ENCODE data around the gene SLCO1A2. TPM values are rescaled to one million over a fixed set of nuclear protein-coding genes. Genes with fewer than 3 reads are reported as not detected.
"Not testable (repeated sequence)": the region's sequence is repeated elsewhere in the genome, so short reads cannot be mapped to it uniquely, and the experiment has no call there.

Gene SLCO1A2, protein sequence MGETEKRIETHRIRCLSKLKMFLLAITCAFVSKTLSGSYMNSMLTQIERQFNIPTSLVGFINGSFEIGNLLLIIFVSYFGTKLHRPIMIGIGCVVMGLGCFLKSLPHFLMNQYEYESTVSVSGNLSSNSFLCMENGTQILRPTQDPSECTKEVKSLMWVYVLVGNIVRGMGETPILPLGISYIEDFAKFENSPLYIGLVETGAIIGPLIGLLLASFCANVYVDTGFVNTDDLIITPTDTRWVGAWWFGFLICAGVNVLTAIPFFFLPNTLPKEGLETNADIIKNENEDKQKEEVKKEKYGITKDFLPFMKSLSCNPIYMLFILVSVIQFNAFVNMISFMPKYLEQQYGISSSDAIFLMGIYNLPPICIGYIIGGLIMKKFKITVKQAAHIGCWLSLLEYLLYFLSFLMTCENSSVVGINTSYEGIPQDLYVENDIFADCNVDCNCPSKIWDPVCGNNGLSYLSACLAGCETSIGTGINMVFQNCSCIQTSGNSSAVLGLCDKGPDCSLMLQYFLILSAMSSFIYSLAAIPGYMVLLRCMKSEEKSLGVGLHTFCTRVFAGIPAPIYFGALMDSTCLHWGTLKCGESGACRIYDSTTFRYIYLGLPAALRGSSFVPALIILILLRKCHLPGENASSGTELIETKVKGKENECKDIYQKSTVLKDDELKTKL
- polyA plus RNA-seq (2014; cell fraction: cytosol; rRNA removed): 0.45 TPM in 1 of 2 replicates, not detected in the other
- polyA plus RNA-seq (2014; cell fraction: nucleus; rRNA removed): 0.67 and 1.8 TPM in 2 replicates

DNA sequence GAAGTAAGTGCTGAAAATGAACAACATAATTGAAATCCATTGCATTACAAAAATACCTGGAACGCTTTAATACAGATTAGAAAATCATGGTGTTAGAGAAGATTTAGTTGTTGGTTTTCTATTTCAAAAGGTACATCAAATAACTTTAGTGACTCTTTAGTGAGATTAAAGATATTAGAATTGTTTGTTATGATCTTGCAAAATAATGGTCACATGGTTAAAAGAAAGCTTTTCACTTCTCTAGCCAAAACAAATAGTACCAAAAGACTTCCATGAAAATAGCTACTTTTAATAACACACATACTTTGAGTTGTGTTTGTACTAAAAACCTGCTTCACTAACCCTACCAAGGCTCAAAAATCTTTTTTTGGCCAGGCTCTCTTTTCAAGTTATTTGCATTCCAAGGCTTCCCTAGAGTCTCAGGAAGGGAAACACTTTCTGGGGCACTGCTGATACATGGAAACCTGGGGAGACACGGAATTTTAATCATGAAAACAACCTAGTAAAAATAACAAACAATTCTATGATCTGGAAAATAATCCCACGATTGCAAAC is at the start of gene SLCO1A2:
SLCO1A2 (minus strand) TSS at position 147 of the 555 bp plus-strand sequence. CDS start 270 bp downstream, outside the sequence.
- DNase-seq (ENCODE audit: low spot score): no peak

DNA sequence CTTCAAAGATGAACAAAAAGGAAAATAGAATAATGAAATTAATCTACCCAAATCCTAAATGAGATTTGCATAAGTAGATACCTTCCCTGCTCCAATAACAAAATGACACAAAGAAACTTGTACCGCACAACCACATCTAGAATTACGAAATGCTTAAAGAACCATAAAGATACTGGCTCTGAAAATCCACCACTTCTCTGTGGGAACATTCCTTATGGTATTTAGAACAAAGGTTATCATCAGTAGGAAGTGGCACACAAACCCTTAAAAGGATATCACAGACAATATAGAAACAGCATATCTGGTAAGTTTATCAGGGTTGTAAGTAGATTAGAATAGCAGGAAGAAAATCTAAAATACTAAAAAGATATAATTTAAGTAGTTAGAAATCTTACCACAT is 49.5 kb upstream of the SLCO1A2 start:
- no peak for DNase-seq (ENCODE audit: low spot score)

DNA sequence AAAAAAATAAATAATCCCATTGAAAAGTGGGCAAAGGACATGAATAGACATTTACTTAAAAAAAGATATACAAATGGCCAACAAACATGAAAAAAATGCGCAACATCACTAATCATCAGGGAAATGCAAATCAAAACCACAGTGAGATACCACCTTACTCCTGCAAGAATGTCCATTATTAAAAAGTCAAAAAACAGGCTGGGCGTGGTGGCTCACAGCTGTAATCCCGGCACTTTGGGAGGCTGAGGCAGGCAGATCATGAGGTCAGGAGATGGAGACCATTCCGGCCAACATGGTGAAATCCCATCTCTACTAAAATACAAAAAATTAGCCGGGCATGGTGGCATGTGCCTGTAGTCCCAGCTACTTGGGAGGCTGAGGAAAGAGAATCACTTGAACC is 46.6 kb upstream of the SLCO1A2 start:
- DNase-seq (ENCODE audit: low spot score): not testable (repeated sequence)

DNA sequence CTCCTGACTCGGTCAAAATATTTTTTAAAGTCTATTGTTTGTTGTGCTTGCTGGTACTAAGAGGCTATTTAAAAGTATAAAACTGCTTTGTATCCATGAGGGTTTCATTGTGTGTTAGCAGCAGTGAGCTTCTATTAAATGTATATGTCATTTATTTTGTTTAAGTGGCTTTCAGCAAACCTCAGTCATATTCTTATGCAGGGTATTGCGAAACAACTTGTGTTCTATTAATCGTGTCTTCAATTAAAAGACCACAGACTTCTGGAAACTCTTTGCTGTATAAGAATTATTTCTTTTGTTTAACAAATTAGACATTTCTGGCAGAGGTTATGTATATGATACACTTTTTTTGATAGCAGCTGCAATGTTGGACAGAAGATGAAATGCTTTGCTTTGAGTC is 44.5 kb upstream of the SLCO1A2 start:
- no peak for DNase-seq (ENCODE audit: low spot score)

DNA sequence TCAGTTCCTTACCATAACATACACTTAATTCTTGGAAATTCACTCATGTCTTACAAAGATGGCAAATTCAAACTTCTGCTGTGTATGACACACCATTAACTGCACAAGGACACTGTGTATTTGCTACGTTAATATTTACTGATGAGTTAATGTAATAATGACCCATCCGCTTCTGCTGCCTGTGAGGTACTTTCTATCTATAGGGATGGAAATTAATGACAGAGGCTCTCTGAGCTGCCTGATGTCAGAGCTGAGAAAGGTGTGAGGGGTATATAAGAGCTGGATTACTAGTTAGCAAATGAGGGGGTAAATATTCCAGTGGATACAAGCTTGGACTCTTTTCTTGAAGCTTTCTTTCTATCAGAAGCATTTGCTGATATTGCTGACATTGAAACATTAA is 37.9 kb upstream of the SLCO1A2 start, which contains the start of gene IAPP:
IAPP (plus strand) TSS at position 301 of the 400 bp plus-strand sequence. CDS start 450 bp downstream, outside the sequence.
- DNase-seq (ENCODE audit: low spot score): no peak

DNA sequence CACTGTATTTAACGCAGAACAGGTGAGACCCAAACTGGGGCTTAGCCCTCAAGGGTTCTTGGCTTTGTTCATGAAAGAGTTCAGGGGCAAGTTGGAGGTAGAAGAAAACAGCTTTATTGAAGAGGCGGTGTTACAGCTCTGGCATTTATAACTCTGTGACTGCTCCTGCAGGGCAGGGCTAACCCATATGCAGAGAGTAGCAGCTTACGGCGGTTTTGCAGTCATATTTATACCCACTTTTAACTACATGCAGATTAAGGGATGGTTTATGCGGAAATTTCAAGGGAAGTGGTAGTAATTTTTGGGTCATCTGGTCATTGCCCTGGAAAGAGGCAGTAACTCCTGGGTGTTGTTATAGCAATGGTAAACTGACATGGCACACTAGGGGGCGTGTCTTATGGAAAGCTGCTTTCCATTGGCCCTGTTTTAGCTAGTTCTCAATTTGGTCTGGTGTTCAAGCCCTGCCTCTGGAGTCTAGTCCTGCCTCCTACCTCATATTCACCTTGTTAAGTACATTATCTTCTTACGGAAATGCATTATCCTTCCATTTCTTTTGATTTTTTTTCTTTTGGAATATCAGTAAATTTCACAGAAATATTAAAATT is 36.2 kb upstream of the SLCO1A2 start:
- no peak for DNase-seq (ENCODE audit: low spot score)

DNA sequence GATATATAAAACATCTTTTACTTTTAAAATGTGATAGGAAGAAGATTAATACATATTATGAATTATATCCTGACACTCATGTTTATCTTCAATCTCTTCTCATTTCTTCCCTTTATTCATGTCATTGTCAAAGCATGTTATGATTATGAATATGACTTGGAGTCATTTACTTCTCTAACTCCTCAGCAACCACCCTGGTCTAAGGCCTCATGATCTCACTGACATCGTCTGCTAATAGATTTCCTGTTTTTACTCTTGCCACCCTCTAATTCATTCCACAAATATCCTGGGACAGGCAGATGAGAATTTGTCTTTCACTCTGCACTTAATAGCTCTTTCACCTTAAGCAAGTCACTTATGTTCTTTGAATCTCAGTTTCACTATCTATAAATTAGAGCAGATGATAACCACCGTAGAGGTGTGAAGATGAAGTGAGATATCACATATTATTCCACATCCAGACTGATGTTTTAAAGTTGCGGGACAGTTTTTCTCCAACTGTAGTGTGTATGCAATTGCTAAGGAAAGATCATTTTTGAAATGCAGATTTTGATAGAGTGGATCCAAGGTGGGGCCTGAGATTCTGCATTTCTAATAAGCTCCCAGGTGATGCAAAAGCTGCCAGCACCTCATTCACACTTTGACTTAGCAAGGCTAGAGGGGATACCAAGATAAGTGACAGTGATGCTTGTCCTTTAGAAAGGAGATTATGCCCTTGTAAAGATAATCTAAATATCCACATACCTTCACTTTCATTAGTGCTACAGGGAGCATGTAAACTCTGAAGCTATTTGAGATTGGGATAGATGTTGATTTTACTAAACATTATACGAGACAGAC is 34.6 kb upstream of the SLCO1A2 start:
- DNase-seq (ENCODE audit: low spot score): no peak

DNA sequence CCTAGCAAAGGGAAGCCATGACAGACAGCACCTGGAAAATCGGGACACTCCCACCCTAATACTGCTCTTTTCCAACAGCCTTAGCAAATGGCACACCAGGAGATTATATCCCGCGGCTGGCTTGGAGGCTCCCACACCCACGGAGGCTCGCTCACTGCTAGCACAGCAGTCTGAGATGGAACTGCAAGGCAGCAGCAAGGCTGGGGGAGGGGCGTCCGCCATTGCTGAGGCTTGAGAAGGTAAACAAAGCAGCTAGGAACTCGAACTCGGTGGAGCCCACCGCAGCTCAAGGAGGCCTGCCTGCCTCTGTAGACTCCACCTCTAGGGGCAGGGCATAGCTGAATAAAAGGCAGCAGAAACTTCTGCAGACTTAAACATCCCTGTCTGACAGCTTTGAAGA is 25.9 kb upstream of the SLCO1A2 start:
- DNase-seq (ENCODE audit: low spot score): not testable (repeated sequence)

DNA sequence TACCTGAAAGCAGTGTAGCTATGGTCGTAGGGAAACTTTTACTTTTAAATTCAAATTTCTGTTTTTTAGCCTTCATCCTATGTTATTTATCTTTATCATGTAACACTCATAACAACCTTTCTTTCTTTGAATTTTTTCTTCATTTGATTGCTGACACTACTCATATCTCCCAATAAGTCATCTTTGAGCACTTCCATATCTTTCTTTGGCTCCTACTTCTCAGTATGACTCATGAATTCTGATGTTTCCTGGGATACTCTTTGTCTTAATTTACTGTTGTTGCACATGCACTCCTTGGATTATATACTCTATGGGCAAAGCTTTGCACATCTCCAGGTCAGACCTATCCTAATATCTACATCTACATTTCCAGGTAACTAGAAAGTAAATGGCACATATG is 19.9 kb upstream of the SLCO1A2 start:
- no peak for DNase-seq (ENCODE audit: low spot score)

DNA sequence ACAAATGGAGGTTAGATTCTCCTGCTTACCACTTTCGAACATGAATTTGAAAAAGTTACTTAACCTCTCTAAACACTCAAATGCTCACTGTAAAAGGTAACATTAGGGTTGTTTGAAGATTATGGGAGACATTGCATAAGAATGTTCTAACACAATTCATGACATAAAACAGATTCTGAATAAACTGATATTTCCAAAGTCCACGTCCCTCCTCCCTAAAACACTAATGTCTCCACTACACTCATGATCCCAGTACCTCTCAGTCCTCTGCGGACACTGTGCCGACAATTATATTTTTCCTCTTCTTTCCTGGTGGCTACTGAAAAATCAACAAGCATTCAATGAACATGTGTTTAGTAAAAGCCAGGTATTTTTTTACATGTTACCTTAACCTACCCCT is 19.2 kb upstream of the SLCO1A2 start:
- no peak for DNase-seq (ENCODE audit: low spot score)

DNA sequence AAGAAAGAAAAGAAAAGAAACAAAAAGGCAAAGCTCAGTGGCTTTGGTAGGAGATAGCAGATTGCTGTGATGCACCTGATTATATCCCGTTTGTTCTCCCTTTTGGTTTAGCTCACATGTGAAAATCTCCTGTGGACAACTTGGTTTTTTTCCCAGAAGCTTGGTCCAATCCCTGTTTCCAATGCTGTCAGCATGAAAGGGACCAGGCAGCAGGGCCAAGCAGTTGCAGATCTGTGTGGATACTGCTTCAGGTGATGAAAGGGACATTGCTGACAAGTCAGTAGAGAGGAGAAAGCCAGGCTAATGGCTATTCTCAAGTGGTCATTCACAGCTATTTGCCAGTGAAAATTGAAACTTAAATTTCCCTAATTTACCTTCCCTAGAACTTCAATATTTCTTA is 18.8 kb upstream of the SLCO1A2 start:
- no peak for DNase-seq (ENCODE audit: low spot score)

DNA sequence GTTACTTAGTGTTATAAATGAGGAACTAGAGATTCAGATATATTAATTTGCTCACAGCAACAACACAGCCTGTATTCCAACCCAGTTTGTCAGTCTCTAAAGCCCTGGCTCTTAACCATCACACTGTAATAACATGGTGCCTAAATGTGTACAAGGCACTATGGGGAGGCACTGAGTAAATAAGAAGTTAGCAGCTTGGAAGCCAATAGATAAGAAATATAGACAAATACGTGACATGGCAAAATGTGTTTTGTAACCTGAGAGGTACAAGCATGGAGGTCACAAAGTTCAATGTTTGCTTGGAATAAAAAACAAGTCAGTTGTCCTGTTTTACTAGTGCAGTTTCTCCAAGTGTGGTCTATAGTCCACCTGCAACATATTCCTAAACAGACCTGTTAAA is 16.3 kb upstream of the SLCO1A2 start:
- no peak for DNase-seq (ENCODE audit: low spot score)

DNA sequence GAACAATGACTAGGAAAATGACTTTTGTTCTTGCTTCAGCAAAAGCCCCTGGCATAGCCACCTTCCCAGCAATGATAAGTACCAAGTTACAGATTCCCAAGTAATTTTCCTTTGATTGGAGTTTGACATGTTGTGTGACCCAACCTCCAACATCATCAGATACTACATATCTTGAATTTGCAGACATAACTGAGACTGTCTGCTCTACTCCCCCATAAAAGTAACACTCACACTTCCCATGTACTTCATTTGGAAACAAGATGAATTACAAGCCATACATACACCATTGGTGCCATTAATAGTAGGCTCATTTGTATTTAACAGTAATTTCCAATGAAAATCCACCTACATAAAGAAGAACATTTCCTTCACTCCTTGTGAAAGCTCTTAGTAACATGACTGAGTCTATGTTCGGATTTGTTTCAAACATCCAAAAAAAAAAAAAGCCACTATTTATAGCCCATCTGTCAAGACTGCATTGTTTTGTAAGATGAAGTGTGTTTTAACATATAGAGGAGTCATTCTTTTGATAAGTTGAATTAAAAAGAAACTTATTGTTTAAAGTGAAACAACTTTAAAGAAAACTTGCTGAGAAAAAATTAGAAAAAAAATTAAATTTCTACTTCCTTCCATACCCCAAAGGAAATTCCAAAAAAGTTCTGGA is 12.0 kb upstream of the SLCO1A2 start:
- no peak for DNase-seq (ENCODE audit: low spot score)

DNA sequence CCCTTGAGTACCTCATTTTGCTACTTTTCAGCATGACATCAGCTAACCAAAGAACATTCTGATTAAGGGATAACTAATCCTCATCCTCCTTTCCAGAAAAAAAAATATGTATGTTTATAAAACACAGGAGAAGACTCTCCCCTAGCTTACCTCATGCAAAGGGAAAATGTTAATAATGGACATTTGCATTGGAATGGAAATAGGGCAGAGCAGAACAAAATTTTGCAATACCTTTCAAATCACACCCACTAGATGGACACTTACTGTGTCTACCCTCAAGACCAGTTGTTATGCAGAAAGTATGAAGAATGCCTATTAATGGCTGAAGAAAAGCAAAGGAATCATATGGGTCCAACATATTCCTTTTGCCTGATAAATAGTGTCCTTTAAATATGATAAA is 8.9 kb upstream of the SLCO1A2 start:
- no peak for DNase-seq (ENCODE audit: low spot score)

DNA sequence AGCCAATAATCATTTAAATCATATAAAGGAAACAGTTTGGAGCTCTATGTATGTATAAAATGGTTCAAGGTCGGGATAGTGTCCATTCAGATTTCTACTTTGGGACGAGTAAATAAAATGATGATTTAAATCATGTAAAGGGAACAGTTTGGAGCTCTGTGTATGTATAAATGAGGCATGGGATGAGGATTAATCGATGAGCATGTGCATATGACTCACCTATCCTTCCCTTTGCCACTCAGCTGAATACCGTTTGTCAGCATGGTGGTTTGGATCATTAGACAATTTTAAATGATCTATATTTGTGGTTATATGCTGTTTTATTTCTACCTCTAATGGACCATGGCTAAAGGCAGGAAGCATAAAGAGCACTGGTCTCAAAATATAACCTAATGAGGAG is 7.1 kb upstream of the SLCO1A2 start:
- DNase-seq (ENCODE audit: low spot score): no peak

DNA sequence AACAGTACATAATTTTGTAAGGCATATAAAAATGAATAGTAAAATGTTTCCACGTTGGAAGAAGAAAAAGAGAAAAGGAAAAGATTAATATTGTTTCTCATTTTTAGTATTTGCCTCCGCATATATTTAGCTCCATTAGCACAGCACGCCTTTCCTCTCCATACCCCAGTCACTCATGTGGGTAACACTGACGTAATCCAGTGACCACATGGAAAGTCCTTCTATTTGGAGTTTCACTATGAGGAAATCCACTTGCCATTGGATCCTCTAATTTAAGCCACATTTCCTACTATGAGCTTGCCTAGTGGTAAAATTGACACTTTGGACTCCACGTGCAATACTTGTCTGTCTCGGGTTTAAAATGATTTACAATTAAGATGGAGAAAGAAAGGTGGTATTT is 5.7 kb upstream of the SLCO1A2 start:
- DNase-seq (ENCODE audit: low spot score): no peak

DNA sequence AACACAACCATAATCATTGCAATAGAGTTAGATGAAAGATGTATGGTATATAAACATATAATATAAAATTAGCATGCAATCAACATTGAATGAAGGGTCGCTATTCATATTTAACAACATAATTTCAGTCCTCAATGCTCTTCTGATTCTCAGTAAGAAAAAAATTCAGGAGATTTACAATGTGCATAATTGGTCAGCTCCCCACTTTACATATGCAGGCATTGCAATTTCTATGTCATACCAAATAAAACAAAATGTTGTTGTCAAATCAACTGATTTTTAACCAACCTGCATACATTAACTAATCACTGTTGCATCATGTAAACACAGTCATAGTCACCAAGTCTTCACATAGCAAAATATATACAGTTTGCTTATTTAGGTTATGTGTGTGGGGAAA is 5.2 kb upstream of the SLCO1A2 start:
- no peak for DNase-seq (ENCODE audit: low spot score)

DNA sequence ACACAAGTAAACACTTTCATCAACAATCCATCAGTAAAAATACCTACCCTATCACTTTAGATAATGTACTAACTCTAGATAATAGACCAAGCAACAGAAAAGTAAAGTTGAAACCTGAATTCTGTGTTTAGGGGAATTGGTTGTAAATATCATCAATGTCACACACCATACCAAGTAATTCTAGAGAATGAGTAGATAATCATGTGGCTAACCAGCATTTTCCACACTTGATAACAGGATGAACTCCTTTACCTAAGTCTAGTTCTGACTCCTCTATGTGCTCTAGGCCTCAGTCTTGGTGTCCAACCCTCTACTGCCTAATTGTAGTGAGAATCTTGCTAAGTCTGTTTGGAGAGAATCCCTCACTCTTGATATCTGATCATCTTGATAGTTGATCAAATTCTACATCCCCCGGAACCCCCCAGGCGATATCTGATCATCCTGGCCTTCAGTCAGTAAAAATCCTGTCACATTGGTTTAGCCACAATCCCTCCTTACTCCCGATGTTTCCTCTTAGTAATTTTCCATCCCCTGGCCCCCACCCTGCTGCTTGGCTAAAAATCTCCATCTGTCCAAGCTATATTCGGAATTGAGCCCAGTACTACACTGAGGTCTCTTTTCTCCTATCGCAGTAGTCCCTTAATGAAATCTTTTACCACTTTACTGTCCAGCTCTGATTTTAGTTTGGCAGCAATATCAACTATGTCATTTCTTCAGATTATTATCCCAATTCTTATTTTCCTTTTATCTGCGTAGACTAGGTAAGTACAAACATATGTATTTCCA is 3.4 kb upstream of the SLCO1A2 start:
- DNase-seq (ENCODE audit: low spot score): no peak

DNA sequence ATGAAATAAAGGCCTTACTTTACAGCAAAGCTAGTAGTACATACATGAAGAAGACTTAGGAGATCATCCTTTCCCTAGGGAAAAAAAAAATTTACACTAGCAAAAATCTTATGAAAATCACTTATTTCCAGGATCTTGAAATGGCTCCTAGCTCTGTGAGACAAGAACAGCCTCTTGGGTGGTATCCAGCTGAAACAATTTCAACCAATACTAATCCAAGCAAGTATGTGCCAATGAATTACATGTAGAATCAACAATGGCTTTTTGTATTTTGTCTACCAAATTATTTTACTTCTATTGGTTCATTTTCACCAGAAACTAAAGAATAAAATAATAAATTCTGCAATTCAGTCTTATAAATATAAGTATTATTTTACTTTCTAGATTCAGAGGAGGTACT is 2.7 kb upstream of the SLCO1A2 start:
- no peak for DNase-seq (ENCODE audit: low spot score)

DNA sequence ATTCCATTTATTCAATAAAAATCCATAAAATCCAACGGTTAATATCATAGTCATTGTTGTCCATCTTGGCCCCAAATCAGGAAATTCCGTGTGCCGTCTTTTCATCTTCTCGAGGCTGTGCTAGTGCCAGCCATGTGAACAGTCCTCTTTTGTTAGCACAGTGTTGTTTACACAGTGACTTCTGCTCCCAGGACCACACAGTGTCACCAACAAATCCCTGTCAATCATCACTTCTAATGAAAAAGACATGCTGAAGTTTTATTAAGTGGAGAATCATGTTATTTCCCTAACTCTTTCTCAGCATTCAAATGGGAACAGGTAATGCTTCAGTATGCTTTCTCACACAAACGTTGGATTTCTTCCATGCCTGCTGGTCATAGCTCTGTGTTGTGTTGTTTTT is 1.9 kb upstream of the SLCO1A2 start:
- DNase-seq (ENCODE audit: low spot score): no peak
